Bronchial epithelial cell (primary cell): ENCODE measurements around the gene INAFM2. TPM values are rescaled to one million over a fixed set of nuclear protein-coding genes. Genes with fewer than 3 reads are reported as not detected.

Experiments used
- DNase-seq: peaks from one replicate; pipeline ENCODE4 v3.0.0-alpha.2; 2010; ENCODE audit warnings: low read depth
- FAIRE-seq: peaks from 2 replicates; lab custom pipeline; 2011; peaks lifted over from hg19 to GRCh38; lab: Jason Lieb, UNC
- H3K27me3 ChIP-seq: 2 replicates; pipeline ENCODE4 v1.5.1; 2011; ENCODE audit warnings: low read length; ENCODE audit not compliant: control insufficient read depth, insufficient read depth
- H3K36me3 ChIP-seq: 2 replicates; pipeline ENCODE4 v1.5.1; 2011; ENCODE audit warnings: low read length; ENCODE audit not compliant: control insufficient read depth, insufficient read depth
- H3K4me3 ChIP-seq: 2 replicates; pipeline ENCODE4 v1.5.1; 2011; ENCODE audit warnings: mild to moderate bottlenecking, low read depth, low read length, control low read depth
- total RNA-seq: library from RNA; depleted of rRNA; stranded (reverse); fragments of >200 nt; gene quantifications from 2 replicates; pipeline ENCODE4 v1.2.1, GENCODE V29; 2014
- TF ChIP-seq, protein P1 (sequence below): IDR thresholded peaks from 2 replicates; pipeline ENCODE4 v1.5.1; 2011; ENCODE audit warnings: mild to moderate bottlenecking, moderate library complexity, low read length, control low read depth, inconsistent platforms; ENCODE audit not compliant: insufficient read depth, severe bottlenecking

Gene INAFM2
- total RNA-seq, 1 donor from 2014 or later, result 6.3 TPM

DNA sequence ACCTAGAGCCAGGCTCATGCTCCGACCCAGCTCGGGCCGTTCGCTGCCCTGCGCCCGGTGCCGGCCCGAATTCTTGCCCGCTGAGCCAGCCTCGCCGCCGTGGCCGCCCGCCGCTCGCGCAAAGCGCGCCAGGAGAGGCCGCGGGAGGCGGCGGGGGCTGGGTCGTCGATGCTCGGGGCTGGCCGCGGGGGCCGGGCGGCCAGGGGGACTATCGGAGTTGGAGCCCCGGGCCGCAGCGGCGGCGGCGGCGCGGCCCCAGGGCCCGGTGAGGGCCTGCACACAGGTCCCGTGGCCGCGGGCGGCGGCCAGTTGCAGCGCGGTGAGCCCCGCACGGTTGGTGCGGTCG is 41.7 kb upstream of the INAFM2 start:
- DNase-seq, result no peak
- Histone ChIP-seq H3K36me3 (peaks cover 6% of the 10 kb centered on the region), H3K27me3 (peaks cover 25% of the 10 kb centered on the region), H3K4me3 (peak overlapping the region; percentile 32)
- FAIRE-seq, result no peak
- TF ChIP-seq, protein P1, sequence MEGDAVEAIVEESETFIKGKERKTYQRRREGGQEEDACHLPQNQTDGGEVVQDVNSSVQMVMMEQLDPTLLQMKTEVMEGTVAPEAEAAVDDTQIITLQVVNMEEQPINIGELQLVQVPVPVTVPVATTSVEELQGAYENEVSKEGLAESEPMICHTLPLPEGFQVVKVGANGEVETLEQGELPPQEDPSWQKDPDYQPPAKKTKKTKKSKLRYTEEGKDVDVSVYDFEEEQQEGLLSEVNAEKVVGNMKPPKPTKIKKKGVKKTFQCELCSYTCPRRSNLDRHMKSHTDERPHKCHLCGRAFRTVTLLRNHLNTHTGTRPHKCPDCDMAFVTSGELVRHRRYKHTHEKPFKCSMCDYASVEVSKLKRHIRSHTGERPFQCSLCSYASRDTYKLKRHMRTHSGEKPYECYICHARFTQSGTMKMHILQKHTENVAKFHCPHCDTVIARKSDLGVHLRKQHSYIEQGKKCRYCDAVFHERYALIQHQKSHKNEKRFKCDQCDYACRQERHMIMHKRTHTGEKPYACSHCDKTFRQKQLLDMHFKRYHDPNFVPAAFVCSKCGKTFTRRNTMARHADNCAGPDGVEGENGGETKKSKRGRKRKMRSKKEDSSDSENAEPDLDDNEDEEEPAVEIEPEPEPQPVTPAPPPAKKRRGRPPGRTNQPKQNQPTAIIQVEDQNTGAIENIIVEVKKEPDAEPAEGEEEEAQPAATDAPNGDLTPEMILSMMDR, result no peak

- Histone ChIP-seq H3K36me3 (peaks cover 3% of the 10 kb centered on the region), H3K27me3 (peaks cover 25% of the 10 kb centered on the region), H3K4me3 (peak overlapping the region; percentile 32)
- DNase-seq (no peak), FAIRE-seq (no peak)
- TF ChIP-seq, protein P1, result peak; percentile 43
Observed at GRCh38 chr15:40282147-40282868, 41.2 kb upstream of the INAFM2 start.

DNA sequence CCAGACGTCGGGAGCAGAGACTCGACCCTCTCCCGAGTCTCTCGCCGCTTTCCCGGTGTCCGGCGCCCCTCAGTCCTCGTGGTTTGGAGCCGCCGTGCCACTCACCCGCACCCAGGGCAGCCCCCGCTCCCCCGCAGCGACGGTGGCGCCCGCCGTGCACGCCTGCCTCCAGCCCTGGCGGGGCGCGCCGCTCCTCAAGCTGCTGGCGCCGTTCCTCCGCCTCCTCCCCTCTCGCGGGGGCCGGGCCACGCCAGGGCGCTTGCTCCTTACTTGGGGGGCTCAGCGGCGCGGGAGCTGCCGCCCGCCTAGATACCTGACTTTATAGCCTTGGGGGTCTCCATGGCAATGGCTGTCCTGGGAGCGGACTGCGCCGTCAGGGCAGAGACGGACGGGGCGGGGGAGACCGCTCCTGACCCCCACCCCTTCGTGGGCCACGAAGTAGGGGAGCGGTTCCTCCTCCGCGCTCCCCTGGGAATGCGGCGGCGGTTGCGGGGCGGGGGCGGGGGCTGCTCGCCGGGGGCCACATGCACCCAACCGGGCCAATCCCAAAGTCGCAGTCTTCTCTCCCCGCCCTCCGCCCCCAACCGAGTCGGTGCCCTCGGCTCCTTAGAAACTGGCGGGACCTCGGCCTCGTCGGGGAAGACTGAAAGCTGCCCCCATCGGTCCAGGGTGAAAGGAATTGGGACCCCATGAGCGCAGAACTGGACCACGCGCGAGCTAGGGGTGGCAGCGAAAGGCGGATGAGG is 40.5 kb upstream of the INAFM2 start, which contains the start of gene ANKRD63:
Gene ANKRD63, minus strand, starts transcription at position 196 of the 746 bp plus-strand sequence. CDS start 478 bp downstream, outside the sequence.
- Histone ChIP-seq H3K27me3 (peaks cover 25% of the 10 kb centered on the region), H3K36me3 (no peaks in the 10 kb centered on the region), H3K4me3 (peak within 1 kb of the TSS; percentile 32)
- TF ChIP-seq, protein P1, result no peak
- DNase-seq, result no peak
- no peak for FAIRE-seq

DNA sequence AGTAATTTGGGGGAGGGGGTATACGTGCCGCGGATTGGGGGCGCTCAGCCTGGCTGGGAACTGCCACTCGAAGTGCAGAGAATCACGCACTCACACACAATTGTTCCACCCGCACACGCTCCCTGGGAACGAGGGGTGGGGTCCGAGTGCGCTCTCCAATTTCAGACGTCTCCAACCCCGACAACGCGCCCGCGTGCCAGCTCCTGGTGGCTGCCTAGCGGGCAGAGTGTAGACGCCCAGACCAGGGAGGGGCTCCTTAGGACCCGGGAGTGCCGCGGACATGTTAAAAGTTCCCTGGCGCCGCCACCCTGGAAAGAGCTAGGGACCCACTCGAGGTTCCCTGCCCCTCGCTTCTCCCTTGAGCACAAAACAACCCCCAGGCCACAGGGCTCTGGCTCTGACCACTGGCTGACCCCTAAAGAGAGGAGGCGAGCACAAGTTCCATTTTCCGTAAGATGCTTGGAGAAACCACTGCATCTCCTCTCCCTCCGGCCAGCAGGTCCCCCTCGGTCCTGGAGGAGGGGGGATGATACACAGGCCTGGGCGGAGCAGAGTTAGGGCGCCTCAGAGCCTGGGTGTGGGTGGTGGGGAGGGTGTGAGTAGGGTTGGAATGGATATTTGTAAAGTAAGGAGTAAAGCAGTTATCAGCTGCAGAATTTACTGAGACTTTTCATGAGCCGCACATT is 39.7 kb upstream of the INAFM2 start:
- TF ChIP-seq, protein P1, result no peak
- no peak for FAIRE-seq
- Histone ChIP-seq H3K4me3 (no peak overlapping the region), H3K36me3 (no peaks in the 10 kb centered on the region), H3K27me3 (peaks cover 25% of the 10 kb centered on the region)
- no peak for DNase-seq

GRCh38 chr15:40285151-40285550 is 38.3 kb upstream of the INAFM2 start:
- TF ChIP-seq, protein P1, result no peak
- Histone ChIP-seq H3K4me3 (no peak overlapping the region), H3K27me3 (peaks cover 25% of the 10 kb centered on the region), H3K36me3 (no peaks in the 10 kb centered on the region)
- FAIRE-seq, result no peak
- DNase-seq, result no peak
